T-cell (primary cell): Measurements from ENCODE around the gene FAM174C. TPM values are rescaled to one million over a fixed set of nuclear protein-coding genes. Genes with fewer than 3 reads are reported as not detected.

Experiments used
- total RNA-seq, 35 experiments: library from RNA in 6 of 35; stranded (reverse) in 6 of 35; fragments of 120-200 nt in 1 of 35; gene quantifications; one replicate each; pipeline versions ENCODE4 v1.2.1 to v1.2.4 and lab custom pipeline; 2013 to 2026

FAM174C gene
- total RNA-seq, 5 donors from 2014 or later (not counting 1 experiment from before 2014, with no cell fraction given): 42.1 to 69.8 (median 60.4) TPM

Other genes starting within 250 kb of the FAM174C start
- 100 to 1,000 TPM; 239 to 385 (median 314) TPM for gene CNN2, start 248.9 kb upstream of the FAM174C start, total RNA-seq
- 100 to 1,000 TPM; 166 to 217 (median 178) TPM for gene ABCA7, start 235.4 kb upstream of the FAM174C start, total RNA-seq
- 1,000 to 10,000 TPM in 3 of 5 donors, 100 to 1,000 TPM in 2; 729 to 1,130 (median 1,073) TPM for gene ARHGAP45, start 208.4 kb upstream of the FAM174C start, total RNA-seq
- gene POLR2E, start 180.2 kb upstream of the FAM174C start, total RNA-seq: 100 to 1,000 TPM in 3 of 5 donors, 10 to 100 TPM in 2; 75.7 to 119 (median 101) TPM
- gene GPX4, start 171.5 kb upstream of the FAM174C start, total RNA-seq: 100 to 1,000 TPM; 139 to 221 (median 196) TPM
- 100 to 1,000 TPM in 3 of 5 donors, 10 to 100 TPM in 2; 90.2 to 115 (median 106) TPM for gene SBNO2, start 101.3 kb upstream of the FAM174C start, total RNA-seq
- 100 to 1,000 TPM in 2 of 5 donors, 10 to 100 TPM in 3; 70.2 to 115 (median 99.5) TPM for gene STK11, start 69.8 kb upstream of the FAM174C start, total RNA-seq
- under 1 TPM in 4 of 5 donors, not detected in 1; 0.08 to 0.36 (median 0.23) TPM for gene CBARP, start 37.5 kb upstream of the FAM174C start, total RNA-seq
- gene ATP5F1D, start 33.8 kb upstream of the FAM174C start, total RNA-seq: 100 to 1,000 TPM; 117 to 233 (median 155) TPM
- 100 to 1,000 TPM in 1 of 5 donors, 10 to 100 TPM in 4; 54.0 to 161 (median 66.9) TPM for gene MIDN, start 26.9 kb upstream of the FAM174C start, total RNA-seq
- 100 to 1,000 TPM; 477 to 682 (median 657) TPM for gene CIRBP, start 6.2 kb upstream of the FAM174C start, total RNA-seq
- gene EFNA2, start 10.3 kb downstream of the FAM174C start, total RNA-seq: under 1 TPM in 1 of 5 donors, not detected in 4; 0.38 TPM
- gene NDUFS7, start 108.4 kb downstream of the FAM174C start, total RNA-seq: 10 to 100 TPM; 50.3 to 85.5 (median 79.6) TPM
- 10 to 100 TPM; 11.8 to 18.1 (median 13.7) TPM for gene GAMT, start 126.0 kb downstream of the FAM174C start, total RNA-seq
- gene DAZAP1, start 132.1 kb downstream of the FAM174C start, total RNA-seq: 100 to 1,000 TPM; 153 to 170 (median 161) TPM
- 1,000 to 10,000 TPM; 1,731 to 2,353 (median 2,282) TPM for gene RPS15, start 162.9 kb downstream of the FAM174C start, total RNA-seq
- under 1 TPM; 0.08 to 0.29 (median 0.13) TPM for gene APC2, start 174.6 kb downstream of the FAM174C start, total RNA-seq
- gene C19orf25, start 203.7 kb downstream of the FAM174C start, total RNA-seq: 10 to 100 TPM; 30.8 to 76.2 (median 71.4) TPM
- gene PCSK4, start 214.8 kb downstream of the FAM174C start, total RNA-seq: 1 to 10 TPM; 5.2 to 9.8 (median 5.6) TPM
- gene REEP6, start 215.7 kb downstream of the FAM174C start, total RNA-seq: 1 to 10 TPM; 2.2 to 6.9 (median 5.5) TPM
- 1 to 10 TPM; 5.7 to 7.9 (median 6.9) TPM for gene ADAMTSL5, start 237.5 kb downstream of the FAM174C start, total RNA-seq
- not detected for gene PLK5, start 248.5 kb downstream of the FAM174C start, total RNA-seq